NCI-H1694 treated with DMSO at 0.1 percent for 48 hours (cell line): Measurements from ENCODE around the gene GPR176.

Source experiments
- DNase-seq: peaks from one replicate; lab custom pipeline; 2025; lab: John Stamatoyannopoulos, UW

GPR176 gene

DNA sequence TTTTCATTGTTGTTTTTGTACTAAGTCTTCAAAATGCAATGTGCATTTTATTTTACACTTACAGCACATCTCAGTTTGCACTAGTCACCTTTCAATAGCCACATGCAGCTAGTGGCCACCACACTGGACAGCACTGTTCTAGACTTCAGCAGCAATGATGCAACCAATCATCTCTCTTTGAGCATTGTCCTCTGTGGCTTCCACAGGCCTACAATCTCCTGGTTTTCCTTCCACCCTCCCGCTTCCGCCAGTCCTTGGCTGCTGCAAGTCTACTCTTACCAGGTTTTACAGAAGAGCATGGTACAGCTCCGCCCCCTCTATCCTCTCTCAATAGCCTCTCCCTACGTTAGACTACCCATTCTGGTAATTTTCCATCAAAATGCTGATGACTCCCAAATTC lies 112.3 kb downstream of the GPR176 start:
- no peak for DNase-seq

- no peak for DNase-seq
Measured at GRCh38 chr15:39804026-39804425, 116.0 kb downstream of the GPR176 start.

- DNase-seq: no peak
Measured at GRCh38 chr15:39803016-39803415, 117.0 kb downstream of the GPR176 start.

DNA sequence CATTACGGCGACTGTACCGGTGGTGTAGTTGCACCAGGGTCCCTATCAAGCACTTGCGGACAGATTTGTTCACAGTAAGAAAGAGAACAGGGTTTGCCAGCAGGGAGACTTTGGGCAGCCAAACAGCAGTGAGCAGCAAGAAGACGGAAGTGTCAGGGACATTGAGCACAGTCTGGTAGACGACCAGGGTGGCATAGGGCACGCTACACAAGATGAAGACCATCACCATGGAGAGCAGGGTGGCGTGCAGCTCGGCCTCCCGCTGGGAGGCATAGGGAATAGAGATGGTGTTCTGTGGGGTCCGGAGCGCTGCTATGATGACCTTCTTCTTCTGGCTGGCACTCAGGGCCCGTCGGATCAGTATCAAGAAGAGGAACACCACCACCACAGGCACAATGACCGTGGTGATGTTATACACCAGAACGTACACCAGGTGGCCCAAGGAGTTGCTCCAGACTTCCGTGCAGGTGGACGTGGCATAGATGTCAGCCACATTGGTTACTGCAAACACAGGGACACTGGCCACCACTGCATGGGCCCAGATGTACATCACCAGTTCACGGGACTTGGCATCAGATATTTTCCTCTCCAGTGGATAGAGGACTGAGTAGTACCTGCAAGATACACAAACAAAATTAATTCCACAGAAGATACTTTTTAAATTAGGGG lies 118.3 kb downstream of the GPR176 start:
- DNase-seq: no peak

GRCh38 chr15:39799552-39800011 lies 120.5 kb downstream of the GPR176 start:
- DNase-seq: no peak

DNA sequence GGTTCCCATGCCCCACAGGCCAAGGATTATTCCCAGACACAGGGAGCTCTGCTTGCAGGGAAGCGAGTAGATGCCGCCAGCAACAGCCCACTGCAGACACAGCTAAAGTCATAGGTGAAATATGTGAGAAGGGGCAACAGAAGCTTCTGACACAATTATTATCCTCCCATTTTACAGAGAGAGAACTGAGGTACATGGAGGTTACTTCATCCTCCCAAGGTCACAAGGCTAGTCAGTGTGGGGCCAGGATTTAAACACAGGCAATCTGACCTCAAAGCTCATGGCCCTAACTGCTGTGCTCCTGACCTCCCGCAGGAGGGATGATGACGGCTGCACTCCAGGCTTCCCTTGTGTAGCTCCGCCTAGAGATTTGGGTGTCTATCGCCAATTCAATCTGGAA lies 121.7 kb downstream of the GPR176 start:
- no peak for DNase-seq

- DNase-seq: no peak
Measured at GRCh38 chr15:39797407-39797806, 122.7 kb downstream of the GPR176 start.

DNA sequence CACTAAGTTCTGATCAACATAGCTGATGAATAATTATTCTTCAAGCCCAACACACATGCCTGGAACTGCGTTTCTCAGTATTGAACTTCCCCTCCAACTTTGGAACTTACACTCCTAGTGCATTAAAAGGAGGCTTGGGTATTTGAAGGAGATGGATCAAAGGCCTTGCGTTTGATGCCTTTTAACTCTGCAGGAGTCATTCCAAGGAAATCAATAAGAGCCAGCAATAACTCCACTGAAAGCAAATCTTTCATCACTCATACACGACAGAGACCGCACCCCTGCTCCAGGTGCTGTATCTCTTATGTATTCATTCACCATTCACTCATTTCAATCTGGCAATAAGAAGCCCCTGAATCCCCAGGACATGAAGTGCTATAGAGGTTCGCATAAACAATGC lies 123.5 kb downstream of the GPR176 start:
- no peak for DNase-seq

DNA sequence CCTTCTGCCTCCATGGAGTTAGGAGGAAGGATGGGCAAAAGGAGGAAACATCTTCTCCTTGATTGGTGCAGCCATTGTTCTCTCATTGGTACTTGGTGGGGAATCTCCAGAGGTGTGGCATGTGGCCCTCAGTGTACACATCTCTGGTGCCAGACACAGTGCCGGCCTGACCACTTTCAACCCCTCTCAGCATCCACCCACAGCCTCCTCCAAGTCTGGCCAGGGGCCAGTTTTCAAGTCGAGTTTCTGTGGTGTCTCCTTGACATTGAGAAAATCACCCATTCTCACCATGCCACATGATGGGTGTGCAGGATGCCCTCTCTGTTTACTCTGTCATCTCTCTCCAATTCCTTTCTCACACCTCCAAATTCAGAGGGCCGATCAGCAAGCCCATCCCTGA lies 124.6 kb downstream of the GPR176 start:
- DNase-seq: no peak

DNA sequence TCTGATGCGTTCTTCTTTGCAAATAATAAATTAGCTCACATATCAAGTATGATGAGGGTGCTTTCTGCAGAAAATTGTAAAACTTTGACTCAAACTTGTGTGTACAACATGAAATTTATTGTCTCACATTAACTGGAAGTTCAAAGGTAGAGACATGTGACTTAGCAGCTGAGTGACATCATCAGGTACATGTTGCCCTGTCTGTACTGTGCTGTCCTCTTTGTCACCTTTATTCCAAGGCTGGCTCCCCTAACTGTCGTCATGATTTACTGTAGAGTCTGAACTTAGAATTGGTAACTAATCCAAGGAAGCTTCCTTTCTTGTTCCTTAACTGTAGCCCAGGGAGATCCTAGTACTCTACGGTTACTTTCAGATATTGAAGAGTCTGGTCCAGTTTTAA lies 125.1 kb downstream of the GPR176 start:
- DNase-seq: no peak

DNA sequence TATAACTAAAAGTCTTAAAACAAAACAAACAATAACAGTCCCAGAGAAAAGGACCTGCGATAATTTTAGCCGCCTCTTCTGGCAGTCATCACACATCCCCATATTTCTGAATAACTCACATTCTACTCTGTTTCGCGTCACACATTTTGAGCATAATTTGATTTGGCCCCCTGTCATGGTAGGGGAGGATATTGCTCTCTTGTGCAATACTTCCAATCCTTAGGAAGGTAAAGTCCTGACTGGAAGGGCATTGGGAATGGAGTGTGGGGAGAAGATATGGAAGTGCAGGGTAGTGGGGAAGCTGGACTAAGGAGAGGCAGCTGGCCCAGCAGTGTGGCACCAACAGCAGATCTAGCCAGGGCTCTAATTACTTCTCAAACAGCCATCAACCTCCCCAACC lies 126.1 kb downstream of the GPR176 start:
- no peak for DNase-seq

DNA sequence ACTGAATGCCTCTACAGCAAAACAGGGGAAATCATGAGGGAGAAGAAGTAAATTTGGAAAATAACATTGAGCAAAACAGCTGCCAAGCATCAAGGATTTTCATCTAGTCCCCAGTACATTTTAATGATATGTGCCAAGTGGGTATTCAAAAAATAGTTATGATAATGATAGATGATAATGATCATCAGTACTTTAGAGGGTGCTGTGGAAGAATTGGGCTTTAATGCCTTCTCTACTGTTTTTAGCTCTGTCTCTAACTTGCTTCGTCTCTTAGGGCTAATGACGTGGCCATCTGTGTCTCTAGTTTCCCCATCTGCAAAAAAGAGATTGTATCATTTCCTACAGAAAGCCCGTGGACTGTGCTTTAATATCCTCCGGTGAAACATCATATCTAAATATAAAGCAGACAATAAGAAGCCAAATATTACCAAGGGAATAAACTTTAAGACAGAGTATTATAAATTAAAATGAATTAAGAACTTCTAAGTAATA lies 127.2 kb downstream of the GPR176 start:
- DNase-seq: no peak

DNA sequence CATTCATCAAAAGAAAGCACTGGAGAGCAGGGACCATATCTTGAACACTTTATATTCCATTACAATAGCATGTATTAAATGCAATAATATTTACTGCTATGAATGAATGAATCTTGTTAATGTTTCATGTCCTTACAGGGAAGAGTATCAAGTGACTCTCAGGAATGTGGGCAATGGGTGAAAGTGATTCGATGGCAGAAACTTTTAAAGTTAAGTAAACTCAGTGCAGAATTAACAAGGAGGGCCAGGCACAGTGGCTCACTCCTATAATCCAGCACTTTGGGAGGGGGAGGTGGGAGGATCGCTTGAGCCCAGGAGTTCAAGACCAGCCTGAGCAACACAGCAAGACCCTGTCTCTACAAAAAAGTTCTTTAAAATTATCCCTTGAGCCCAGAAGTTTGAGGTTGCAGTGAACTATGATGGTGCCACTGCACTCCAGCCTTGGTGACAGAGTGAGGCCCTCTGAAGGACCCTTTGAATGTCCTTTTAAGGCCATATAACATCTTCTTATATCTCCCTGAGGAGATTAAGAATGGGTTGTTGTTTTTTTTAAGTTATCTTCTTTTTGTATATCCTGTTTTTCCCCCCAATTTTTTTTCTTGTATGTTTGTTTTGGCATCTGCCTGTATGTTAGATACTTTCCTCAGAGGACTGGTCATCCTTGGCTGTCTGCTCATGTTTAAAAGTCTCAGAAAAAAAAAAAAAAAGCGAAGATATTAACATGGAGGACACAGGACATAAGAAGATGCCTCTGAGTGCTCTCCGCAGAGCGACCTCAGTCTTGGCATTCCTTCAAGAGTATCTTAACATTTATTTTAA lies 127.8 kb downstream of the GPR176 start:
- DNase-seq: no peak

DNA sequence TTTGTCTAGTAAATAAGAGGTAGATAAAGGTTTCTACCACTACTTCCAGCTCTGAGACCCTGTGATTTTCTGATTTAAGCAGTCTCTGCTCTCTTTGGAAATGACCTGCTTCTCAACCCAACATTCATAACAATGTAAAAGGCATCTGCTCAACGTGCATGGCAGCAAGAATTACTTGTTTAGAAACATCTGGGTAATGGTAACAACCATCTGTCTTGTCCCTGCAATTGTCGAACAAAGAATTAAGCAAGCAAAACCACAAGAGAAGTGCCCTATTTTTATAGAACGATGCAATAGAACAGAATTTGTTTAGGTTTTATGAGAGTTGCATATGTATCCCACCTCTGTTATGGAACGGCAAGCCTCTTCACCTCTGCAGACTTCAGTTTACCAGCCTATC lies 130.3 kb downstream of the GPR176 start:
- DNase-seq: peak; percentile 38

GRCh38 chr15:39788800-39789565 lies 131.1 kb downstream of the GPR176 start:
- no peak for DNase-seq

DNA sequence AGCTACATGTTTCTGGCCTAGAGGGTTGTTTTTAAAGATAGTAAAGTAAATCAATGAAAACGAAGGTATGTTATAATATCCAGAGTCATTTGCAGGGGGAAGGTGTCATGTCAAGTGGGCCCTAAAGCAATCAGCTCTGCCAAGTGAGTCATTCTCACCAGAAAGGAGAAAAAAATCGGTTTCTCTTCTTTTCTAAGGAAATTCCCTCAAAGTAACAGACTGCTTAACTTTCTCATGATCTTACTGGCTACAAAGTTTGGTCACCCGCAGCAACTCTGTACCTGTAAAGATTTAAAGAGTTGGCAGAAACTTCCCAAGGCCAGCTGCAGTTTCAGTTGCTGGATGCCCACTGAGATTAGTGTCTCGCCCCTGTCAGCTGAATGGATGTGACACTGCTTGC lies 132.0 kb downstream of the GPR176 start:
- no peak for DNase-seq

GRCh38 chr15:39787479-39787878 lies 132.6 kb downstream of the GPR176 start:
- DNase-seq: no peak

- peak; percentile 67 for DNase-seq
Measured at GRCh38 chr15:39786447-39787056, 133.5 kb downstream of the GPR176 start.

GRCh38 chr15:39785841-39786240 lies 134.2 kb downstream of the GPR176 start:
- peak; percentile 54 for DNase-seq

GRCh38 chr15:39785139-39785538 lies 134.9 kb downstream of the GPR176 start:
- DNase-seq: no peak

DNA sequence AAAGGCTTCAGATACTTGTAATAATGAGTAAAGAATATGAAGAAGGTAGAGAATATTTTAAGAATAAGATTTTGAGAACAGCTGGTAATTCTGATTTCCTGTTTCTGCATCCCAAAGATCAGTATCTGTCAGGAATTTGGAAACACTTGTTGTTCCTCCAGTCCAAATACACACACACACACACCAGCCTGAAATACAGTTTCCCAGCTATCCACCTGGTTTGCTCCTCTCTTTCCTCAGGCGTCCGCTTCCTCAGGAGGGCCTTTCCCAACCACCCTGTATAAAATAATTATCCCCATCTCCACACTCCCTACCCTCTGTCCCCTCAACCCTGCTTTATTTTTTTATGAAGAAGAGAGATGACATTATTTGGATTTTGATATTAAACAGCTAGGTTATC lies 135.4 kb downstream of the GPR176 start:
- no peak for DNase-seq

DNA sequence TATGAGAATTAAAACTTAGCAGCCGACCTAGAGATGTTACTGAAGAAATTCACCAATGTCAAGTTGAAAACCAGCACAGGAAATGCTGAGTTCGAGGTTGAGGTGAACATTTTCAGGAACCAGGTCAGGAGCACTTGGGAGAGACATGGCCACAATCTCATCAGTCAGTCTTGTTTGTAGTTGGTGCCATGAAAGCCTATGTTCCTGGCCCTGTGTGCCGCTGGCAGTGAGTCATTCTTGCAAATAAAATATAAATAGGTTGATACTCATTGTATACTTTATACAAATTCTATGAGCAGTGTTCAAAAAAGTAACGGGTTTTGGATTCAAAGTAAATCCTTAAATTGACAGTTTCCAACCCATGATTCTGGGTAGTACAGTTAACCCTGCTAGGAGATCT lies 135.9 kb downstream of the GPR176 start:
- DNase-seq: no peak
